Activated naive CD8-positive, alpha-beta T cell treated with anti-CD3 and anti-CD28 coated beads, Interleukin-2, amount 50 U/mL, for 16 hours (primary cell): ENCODE measurements around the gene PARD3B.

ENCODE experiments used
- DNase-seq: peaks from one replicate; pipeline ENCODE4 v3.0.0-alpha.2; 2020; ENCODE audit warnings: low read depth, low spot score

PARD3B gene

GRCh38 chr2:204544961-204545860 lies at the start of gene PARD3B:
TSS of gene PARD3B (plus strand) at chr2:204545475. CDS start at chr2:204546000, 525 bp downstream.
- no peak for DNase-seq

- no peak for DNase-seq
Measured at GRCh38 chr2:204496779-204497178, 48.5 kb upstream of the PARD3B start.

- DNase-seq = no peak
Measured at GRCh38 chr2:204497855-204498254, 47.4 kb upstream of the PARD3B start.

- DNase-seq = no peak
Measured at GRCh38 chr2:204498291-204498690, 47.0 kb upstream of the PARD3B start.

GRCh38 chr2:204503869-204504268 lies 41.4 kb upstream of the PARD3B start:
- DNase-seq = no peak

- no peak for DNase-seq
Measured at GRCh38 chr2:204504594-204504993, 40.7 kb upstream of the PARD3B start.

- no peak for DNase-seq
Measured at GRCh38 chr2:204505488-204505887, 39.8 kb upstream of the PARD3B start.

GRCh38 chr2:204505946-204506345 lies 39.3 kb upstream of the PARD3B start:
- DNase-seq = no peak

- no peak for DNase-seq
Measured at GRCh38 chr2:204507636-204508035, 37.6 kb upstream of the PARD3B start.

- DNase-seq = no peak
Measured at GRCh38 chr2:204510709-204511420, 34.4 kb upstream of the PARD3B start.

GRCh38 chr2:204514439-204514838 lies 30.8 kb upstream of the PARD3B start:
- DNase-seq = no peak

GRCh38 chr2:204515416-204515815 lies 29.9 kb upstream of the PARD3B start:
- DNase-seq = no peak

- DNase-seq = no peak
Measured at GRCh38 chr2:204517154-204517553, 28.1 kb upstream of the PARD3B start.

GRCh38 chr2:204529795-204530463 lies 15.3 kb upstream of the PARD3B start:
- DNase-seq = no peak

- no peak for DNase-seq
Measured at GRCh38 chr2:204530464-204530805, 14.8 kb upstream of the PARD3B start.

GRCh38 chr2:204533629-204534370 lies 11.5 kb upstream of the PARD3B start:
- DNase-seq = no peak

- no peak for DNase-seq
Measured at GRCh38 chr2:204535356-204535755, 9.9 kb upstream of the PARD3B start.

GRCh38 chr2:204535764-204536163 lies 9.5 kb upstream of the PARD3B start:
- DNase-seq = no peak

GRCh38 chr2:204538182-204539018 lies 6.9 kb upstream of the PARD3B start:
- no peak for DNase-seq

- DNase-seq = no peak
Measured at GRCh38 chr2:204539019-204539385, 6.3 kb upstream of the PARD3B start.

GRCh38 chr2:204541637-204542036 lies 3.6 kb upstream of the PARD3B start:
- no peak for DNase-seq
